ENCODE measurements around the gene DCAF16. TPM values are rescaled to one million over a fixed set of nuclear protein-coding genes. Genes with fewer than 3 reads are reported as not detected.

The DCAF16 gene
- polyA plus RNA-seq, 4 donors = 51.3 to 68.4 (median 52.8) TPM

DNA sequence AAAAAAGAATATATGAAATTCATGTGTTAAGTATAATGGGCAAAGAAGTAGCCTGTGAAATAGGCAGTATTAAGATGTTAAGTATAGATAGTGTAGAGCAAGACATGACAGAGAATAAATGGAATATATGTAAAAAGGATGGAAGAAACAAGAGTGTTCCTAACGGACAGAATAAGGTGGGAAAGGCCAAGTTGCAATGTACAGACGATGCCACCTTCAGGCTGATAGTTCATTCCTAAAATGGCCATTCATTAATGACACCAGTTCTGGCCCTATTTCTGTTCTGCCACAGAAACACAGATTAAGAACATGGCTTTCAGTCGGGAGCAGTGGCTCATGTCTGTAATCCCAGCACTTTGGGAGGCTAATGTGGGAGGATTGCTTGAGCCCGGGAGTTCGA, 24.7 kb downstream of the DCAF16 start:
- no peak for DNase-seq (ENCODE audit: low read depth in 4 of 4, low spot score in 3 of 4)

DNA sequence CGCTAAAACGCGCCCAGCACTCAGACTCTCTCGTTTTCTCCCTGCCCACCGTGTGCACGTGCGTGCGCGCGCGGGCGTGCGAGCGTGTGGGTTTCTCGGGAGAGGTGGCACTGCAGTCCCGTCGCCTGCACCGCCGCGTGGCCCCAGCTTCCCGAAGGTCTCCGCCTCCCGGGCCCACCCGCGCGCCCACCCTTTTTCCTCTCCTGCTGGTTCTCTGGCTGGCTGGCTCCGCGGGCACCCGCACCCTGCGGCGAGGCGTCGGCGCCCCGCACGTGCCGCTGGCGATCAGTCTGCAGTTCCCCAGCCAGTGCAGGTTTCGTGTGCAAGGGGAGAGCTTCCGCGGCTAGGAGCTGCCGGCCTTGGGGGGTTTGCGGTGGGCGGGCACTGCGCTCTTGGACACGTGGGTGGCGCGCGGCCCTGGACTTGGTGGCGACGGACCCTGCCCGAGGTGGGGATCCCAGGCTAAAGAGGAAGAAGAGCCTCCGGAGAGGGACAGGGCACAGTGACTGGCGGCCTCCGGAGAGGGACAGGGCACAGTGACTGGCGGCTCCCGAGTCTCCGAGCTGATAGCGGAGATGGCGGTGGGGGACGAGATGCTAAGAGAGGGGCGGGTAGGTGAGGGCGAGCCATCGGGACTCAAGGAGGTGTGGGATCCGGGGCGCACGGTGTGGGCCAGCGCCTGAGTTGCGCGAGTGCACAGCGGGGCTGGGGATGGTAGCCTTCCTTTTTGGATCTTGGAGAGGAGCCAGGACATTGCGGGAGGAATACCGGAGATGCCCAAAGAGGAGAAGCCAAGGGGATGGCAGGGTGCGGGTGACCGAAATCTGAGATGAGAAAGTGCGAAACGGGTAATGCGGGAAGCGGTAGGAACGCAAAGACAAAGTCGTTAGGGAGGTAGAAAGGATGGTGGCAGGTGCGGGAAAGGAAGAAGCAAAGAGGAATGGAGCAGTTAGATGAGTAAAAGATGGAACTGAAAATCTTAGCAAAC, 29.0 kb downstream of the DCAF16 start, which contains the start of gene FAM184B:
Gene FAM184B, minus strand, starts transcription at position 322 of the 988 bp plus-strand sequence. CDS start 322 bp downstream, outside the sequence.
- no peak for DNase-seq (ENCODE audit: low read depth in 4 of 4, low spot score in 3 of 4)

DNA sequence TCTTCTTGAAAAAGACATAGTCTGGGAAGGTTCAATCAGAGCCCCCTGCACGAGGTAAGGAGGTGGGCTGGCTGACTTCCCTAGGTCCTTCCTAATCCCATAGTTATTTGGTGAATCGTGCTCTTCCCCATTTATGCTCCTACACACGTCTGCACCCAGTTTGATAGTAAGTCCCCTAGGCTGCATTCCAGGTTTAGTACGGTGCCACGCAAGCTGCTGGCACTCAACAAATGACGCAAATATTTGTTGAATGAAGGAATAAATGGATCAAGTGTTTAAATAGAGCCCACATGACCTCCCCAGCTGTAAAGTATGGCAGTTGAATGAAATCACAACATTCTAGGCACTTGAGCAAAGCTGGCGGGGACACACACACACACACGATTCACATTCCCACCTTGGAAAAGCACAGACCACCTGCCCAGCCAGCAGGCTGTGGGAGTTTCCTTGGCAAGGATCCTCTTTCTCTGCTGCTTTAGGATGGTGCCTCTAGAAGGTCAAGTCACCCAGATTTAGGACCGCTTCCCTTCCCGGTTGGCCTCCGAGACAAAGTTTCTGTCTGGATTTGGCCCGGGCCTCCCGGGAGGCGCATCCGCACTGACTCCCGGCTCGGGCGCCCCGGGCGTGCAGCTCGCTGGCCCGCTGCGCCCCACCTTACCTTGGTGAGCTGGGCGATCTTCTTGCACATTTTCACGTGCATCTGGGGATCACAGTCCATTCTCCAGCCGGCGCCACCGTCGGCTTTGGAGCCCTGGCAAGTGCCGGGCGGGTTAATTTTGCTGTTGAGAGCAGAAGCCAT, 29.9 kb downstream of the DCAF16 start:
- DNase-seq (ENCODE audit: low read depth in 4 of 4, low spot score in 3 of 4) = no peak

DNA sequence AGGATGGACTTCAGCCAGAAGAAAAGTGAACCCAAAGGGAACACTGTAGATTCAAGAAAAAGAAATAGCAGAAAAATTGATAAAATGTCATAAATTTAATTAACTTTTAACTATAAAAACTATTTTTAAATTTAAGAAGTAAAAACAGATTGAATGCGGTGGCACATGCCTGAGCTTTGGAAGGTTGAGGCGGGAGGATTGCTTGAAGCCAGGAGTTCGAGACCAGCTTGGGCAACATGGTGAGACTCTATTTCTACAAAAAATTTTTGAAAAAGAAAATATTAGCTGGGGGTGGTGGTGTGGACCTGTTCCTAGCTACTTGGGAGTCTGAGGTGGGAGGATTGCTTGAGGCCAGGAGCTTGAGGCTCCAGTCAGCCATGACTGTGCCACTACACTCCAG, 32.1 kb downstream of the DCAF16 start:
- no peak for DNase-seq (ENCODE audit: low read depth in 4 of 4, low spot score in 3 of 4)

DNA sequence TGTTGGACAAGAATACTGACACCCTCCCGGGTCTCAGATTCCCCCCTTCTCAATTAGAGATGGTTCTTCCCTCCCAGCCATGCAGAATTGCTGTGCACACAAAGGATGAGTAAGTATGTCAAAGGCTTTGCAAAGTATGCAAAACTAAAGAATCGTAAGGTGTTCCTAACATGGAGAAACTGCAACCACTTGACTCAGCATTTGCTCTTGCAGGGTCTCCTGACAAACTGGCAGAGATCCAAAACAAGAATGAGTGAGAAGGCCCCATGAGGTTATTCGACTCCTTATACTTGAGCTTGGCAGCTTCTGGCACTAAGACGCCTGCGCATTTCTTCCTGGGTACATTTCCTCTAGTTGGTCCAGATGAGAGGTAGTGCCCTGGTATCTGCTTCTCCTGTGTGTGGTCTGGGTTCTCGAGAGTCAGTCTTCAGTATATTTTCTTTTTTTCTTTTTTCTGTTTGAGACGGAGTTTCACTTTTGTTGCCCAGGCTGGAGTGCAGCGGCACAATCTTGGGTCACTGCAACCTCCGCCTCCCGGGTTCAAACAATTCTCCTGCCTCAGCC, 37.3 kb downstream of the DCAF16 start:
- DNase-seq (ENCODE audit: low read depth in 4 of 4, low spot score in 3 of 4) = no peak

DNA sequence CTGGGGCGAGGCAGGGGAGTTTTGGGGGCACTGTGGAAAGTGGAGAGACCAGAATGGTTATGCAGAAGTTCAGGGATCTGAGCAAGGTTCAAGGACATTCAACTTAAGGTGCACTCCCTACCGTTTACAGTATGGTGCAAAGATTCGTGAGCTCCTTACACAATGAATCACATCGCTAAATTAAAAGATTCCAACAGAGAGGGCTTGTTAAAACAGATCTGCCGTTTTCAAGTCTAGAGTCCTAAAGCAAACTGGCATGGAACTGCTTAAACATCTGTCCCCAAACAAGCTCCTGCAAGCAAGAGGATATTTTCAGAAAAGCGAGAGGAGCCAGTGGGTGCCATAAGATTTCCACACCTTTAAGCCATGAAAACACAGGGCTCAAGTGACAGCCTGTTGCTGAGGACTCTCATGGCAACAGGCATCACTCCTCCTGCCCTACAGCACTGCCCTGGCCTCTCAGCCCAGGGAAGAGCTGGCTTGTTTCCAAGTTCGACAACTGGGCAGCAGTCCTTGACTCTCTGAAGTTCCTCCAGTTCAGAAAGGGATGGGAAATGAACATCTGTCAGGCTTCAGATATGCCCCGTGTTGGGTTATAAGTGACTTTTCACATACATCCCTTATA, 39.2 kb downstream of the DCAF16 start:
- DNase-seq (ENCODE audit: low read depth in 4 of 4, low spot score in 3 of 4) = no peak

DNA sequence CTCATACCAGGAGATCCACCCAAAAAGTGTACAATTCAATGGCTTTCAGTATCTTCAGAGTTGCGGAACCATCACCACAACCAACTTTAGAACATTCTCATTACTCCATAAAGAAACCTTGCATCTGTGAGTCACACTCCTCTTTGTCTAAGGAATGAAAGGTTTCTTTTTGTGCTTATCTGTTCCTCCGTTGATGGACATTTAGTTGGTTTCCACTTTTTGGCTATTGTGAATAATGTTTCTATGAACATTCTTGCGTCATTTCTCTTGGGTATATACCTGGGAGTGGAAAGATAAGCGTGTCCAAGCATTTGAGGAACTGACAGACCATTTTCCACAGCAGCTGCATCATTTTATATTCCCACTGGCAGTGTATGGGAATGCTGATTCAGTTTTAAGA, 39.7 kb downstream of the DCAF16 start:
- DNase-seq (ENCODE audit: low read depth in 4 of 4, low spot score in 3 of 4) = no peak

DNA sequence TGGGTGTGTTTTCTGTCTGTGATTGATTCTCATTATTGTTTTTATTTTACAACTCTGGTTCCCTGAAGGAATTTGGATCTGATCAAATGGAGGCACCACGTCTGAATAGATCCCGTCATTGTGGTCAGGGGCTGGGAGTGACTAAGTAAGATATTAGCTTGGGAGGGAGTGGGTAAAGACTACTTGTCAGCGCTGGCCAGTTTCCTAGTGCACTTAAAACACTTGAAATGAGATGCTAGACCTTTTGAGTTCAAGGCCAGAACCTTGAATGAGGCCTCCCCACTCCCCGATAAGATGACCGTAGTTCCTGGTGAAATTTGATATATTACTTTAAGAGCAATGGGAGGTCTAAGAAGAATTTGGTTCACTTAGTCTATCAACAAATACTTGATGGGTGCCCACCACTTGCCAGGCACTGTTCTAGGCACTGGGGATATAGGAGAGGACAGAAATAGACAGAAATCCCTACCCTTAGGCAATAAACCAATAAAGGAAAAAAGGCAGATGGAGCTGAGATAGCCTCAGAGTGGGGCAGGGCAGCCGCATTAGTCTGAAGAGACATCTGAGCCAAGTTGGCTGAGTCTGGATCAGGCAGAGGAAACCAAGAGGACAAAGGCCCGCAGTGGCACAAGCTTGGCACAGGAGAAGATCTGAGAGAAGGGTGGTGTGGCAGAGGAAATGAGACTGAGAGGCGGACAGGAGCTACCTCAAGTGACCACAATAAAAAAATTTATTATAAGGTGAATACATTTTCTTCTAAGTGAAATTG, 41.0 kb downstream of the DCAF16 start:
- no peak for DNase-seq (ENCODE audit: low read depth in 4 of 4, low spot score in 3 of 4)

DNA sequence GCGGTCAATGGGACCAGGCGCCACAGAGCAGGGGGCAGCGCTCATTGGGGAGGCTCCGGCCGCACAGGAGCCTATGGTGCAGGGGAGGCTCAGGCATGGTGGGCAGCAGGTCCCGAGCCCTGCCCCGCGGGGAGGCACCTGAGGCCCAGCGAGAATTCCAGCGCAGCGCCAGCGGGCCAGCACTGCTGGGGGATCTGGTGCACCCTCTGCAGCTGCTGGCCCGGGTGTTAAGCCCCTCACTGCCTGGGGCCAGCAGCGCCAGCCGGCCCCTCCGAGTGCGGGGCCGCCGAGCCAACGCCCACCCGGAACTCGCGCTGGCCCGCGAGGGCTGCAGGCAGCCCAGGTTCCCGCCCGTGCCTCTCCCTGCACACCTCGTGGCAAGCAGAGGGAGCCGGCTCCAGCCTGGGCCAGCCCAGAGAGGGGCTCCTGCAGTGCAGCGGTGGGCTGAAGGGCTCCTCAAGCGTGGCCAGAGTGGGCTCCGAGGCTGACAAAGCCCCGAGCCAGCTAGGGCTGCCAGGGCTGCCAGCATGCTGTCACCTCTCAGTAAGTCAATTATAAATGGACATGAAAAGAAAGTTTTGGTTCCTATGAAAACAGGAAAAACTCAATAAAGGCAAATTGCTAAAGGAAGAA, 43.6 kb downstream of the DCAF16 start:
- no peak for DNase-seq (ENCODE audit: low read depth in 4 of 4, low spot score in 3 of 4)

DNA sequence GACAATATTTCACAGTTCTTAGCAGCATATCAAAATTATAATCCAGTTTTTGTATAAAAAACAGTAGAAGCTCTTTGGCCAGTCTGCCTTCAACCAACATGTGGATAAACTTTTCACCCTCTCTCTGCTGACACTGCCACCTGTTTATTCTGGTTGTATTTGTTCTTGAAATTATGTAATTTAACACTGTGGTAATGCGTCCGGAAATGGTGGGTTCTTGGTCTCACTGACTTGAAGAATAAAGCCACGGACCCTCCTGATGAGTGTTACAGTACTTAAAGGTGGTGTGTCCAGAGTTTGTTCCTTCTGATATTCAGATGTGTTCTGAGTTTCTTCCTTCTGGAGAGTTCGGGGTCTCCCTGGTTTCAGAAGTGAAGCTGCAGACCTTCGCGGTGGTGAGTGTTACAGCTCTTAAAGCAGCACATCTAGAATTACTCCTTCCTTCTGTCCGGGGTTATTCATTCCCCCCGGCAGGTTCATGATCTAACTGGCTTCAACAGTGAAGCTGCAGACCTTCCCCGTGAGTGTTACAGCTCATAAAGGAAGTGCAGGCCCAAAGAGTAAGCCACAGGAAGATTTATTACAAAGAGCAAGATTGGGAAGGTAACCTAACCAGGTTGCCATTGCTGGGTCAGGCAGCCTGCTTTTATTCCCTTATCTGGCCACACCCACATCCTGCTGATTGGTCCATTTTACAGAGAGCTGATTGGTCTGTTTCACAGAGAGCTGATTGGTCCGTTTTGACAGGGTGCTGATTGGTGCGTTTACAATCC, 44.9 kb downstream of the DCAF16 start:
- no peak for DNase-seq (ENCODE audit: low read depth in 4 of 4, low spot score in 3 of 4)

DNA sequence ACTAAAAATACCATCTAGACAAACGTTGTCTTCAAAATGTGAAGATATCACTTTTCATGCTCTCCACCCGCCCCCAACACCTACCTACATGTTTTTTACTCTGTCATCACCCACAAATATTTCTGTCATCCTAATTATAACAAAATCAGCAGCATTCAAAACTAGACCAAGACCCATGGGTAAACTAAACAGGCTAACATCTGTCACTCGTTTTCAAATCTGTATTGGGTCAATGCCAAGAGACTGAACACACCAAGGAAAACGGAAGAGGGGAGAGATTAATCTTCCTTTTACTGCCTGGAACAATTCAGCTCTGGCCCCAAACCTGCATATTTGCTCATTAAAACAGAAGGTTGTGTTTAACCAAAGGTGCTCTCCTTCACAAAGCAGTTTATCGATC, 46.6 kb downstream of the DCAF16 start:
- no peak for DNase-seq (ENCODE audit: low read depth in 4 of 4, low spot score in 3 of 4)

DNA sequence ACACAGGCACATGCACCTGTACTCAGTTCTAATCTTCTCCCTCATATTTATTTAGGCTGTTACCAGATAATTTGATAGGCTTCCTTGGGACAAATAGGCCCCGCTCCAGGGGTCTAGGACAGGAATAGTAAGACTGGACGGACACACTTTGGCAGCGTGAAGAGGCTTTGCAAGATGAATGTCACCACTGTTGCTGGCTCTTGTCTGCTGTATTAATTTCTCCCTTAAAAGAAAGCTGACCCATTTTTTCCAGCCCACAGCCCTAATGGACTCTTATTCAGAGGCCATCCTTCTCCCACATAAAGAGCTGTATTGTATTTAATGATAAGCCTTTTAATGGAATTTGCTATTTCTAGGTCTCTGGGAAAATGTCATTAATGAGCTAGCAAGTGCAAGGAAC, 47.1 kb downstream of the DCAF16 start:
- DNase-seq (ENCODE audit: low read depth in 4 of 4, low spot score in 3 of 4) = no peak

DNA sequence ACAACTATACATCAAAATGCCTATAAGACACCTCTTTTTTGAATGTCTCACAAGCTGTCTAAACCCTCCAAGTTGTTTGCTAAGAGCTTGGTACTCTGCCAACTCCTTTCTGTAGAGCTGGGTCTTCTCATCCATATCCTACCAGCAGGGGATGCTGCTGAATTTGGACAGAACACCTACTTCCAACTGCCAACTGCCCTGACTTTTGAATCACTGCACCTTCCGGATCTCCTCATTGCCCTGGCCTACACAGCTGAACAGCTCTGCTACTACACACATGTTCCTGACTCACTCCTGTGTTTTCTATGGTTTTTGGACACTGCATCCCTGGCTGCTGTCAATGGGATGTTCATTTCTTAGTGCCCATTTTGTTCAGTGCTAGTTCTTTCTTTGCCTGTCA, 47.8 kb downstream of the DCAF16 start:
- DNase-seq (ENCODE audit: low read depth in 4 of 4, low spot score in 3 of 4) = no peak

DNA sequence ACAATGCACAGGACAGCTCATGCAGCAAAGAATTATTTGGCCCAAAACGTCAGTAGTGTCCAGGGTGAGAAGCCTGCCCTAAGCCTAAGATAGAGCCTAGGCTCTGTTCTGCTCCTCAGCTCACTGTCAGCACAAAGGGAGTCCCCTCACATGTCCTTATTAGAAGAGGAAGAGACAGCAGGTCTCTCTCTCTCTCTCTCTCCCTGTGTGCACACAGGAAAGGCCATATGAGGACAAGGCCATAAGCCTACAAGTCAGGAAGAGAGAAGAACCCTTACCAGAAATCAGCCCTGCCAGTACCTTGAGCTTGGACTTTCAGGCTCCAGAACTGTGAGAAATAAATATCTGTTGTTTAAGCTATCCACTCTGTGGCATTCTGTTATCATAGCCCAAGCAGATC, 49.5 kb downstream of the DCAF16 start:
- no peak for DNase-seq (ENCODE audit: low read depth in 4 of 4, low spot score in 3 of 4)

DNA sequence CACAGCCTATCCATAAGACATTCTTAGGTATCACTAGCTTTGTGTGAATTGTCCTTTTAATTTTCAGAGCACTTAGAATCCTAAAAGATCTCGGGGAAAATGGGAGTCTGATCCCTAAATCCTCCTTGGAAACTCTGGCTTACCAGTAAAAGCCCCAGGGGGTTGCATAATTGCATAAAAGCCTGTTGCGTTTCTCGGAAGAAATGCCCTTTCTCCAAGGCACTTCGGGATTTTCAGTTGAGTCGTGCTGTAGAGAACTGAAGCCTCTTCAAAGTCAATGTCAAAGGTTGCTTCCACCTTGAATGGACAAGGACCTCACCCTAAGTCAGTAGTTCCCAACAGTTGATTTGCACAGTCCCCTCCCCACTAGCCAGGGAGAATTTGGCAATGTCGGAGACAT, 49.9 kb downstream of the DCAF16 start:
- DNase-seq (ENCODE audit: low read depth in 4 of 4, low spot score in 3 of 4) = no peak

DNA sequence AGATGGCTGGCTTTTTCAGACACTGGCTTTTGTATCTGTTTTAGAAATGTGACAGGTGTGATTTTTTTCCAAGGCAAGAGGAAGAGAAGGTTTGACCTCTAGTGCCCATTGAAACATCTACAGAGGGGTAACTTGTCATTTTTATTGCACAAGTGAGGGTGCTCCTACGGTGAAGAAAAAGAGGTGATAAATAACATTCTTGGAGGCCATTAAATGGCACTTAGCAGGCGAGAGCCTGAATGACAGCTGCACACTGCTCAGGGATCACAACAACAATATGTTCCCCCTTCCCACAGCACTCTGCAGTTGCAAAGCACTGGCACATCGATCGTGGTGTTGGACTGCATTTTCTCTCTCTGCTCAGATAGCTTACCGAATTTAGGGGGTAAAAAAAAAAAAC, 52.1 kb downstream of the DCAF16 start:
- DNase-seq (ENCODE audit: low read depth in 4 of 4, low spot score in 3 of 4) = no peak

DNA sequence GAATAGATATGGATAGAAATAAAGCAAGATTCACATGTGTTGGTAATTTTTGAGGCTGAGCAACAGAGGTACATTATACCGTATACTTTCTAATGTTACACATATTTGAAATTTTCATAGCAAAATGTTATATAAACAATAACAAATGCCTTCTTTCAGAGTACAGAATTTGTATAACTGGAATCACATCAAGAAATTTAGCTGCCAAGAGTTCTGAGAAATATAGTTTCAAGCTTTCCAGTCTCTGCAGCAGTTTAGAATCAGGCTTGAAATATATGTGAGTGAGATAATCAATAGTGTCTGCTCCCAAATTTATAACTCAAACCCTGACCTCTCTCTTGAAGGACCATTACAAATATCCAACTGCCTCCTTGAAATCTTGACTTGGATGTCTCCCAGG, 52.9 kb downstream of the DCAF16 start:
- no peak for DNase-seq (ENCODE audit: low read depth in 4 of 4, low spot score in 3 of 4)

DNA sequence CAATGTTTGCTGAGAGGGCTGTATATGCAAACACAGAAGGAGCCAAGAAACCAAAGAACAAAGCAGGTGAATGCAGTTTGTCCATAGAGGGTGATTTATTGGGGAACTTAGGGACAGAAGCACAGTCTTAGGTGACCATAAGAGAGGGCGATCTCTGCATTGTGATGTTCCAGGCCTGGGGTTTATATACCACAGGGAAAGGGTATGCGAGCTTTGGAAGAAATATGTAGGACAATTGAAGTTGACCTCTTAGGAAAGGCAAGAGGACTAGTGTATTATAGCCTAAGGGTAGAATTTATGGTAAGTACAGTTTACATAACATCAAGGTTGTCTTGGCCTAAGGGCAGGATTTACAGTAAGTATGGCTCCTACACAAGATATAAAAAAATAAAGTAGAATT, 56.9 kb downstream of the DCAF16 start:
- DNase-seq (ENCODE audit: low read depth in 4 of 4, low spot score in 3 of 4) = no peak

All from left renal pelvis (tissue), 4 donors.